Measurements from ENCODE around the gene LMOD1.

Gene LMOD1

GRCh38 chr1:201884425-201884824 lies 61.9 kb downstream of the LMOD1 start:
- ATAC-seq = no peak
- TF ChIP-seq ZC3H10 (CRISPR knock-in tag; IDR thresholded peaks at IDR 0.05) (0 out of 2 replicates have a peak, but pooled peaks have one; percentile 2), ESRRG (CRISPR knock-in tag; IDR thresholded peaks at IDR 0.05) (no peak)

DNA sequence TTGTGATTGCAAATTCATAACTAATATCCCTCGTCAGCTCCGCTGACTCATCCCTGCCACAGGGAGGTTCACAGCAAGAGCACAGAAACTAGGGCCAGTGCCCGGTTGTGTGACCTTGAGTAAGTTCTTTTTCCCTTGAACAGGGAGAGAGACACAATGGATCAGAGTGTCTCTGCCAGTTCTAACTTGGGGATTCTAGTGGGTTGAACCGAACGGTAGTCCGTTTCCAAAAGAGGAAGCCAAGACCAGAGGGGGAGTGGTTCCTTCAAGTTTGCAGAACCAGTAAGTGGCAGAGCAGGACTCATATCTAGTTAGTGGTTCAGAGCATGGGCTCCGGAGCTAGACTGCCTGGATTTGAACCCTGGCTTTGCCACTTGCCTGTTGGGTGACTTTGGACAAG lies 62.6 kb downstream of the LMOD1 start:
- peak; percentile 21 for ATAC-seq
- TF ChIP-seq CSDC2 (CRISPR knock-in tag; IDR thresholded peaks at IDR 0.05) = no peak
- TF ChIP-seq, protein P1, sequence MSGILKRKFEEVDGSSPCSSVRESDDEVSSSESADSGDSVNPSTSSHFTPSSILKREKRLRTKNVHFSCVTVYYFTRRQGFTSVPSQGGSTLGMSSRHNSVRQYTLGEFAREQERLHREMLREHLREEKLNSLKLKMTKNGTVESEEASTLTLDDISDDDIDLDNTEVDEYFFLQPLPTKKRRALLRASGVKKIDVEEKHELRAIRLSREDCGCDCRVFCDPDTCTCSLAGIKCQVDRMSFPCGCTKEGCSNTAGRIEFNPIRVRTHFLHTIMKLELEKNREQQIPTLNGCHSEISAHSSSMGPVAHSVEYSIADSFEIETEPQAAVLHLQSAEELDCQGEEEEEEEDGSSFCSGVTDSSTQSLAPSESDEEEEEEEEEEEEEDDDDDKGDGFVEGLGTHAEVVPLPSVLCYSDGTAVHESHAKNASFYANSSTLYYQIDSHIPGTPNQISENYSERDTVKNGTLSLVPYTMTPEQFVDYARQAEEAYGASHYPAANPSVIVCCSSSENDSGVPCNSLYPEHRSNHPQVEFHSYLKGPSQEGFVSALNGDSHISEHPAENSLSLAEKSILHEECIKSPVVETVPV (CRISPR knock-in tag; IDR thresholded peaks at IDR 0.05) = no peak
- TF ChIP-seq OSR1 (CRISPR knock-in tag; IDR thresholded peaks at IDR 0.05) = peak; percentile 63; the same call in 1 of the 2 replicates
- TF ChIP-seq, protein P2, sequence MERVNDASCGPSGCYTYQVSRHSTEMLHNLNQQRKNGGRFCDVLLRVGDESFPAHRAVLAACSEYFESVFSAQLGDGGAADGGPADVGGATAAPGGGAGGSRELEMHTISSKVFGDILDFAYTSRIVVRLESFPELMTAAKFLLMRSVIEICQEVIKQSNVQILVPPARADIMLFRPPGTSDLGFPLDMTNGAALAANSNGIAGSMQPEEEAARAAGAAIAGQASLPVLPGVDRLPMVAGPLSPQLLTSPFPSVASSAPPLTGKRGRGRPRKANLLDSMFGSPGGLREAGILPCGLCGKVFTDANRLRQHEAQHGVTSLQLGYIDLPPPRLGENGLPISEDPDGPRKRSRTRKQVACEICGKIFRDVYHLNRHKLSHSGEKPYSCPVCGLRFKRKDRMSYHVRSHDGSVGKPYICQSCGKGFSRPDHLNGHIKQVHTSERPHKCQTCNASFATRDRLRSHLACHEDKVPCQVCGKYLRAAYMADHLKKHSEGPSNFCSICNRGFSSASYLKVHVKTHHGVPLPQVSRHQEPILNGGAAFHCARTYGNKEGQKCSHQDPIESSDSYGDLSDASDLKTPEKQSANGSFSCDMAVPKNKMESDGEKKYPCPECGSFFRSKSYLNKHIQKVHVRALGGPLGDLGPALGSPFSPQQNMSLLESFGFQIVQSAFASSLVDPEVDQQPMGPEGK (CRISPR knock-in tag; IDR thresholded peaks at IDR 0.05; ENCODE audit: borderline replicate concordance) = no peak
- TF ChIP-seq ZC3H10 (CRISPR knock-in tag; IDR thresholded peaks at IDR 0.05) = 0 out of 2 replicates have a peak, but pooled peaks have one; percentile 50

- peak; percentile 1 for ATAC-seq
- TF ChIP-seq ZFP30 (CRISPR knock-in tag; IDR thresholded peaks at IDR 0.05) (no peak), GLIS3 (CRISPR knock-in tag; IDR thresholded peaks at IDR 0.05) (no peak), PPARA (CRISPR knock-in tag; IDR thresholded peaks at IDR 0.05; ENCODE audit: borderline replicate concordance) (no peak), TOX (CRISPR knock-in tag; IDR thresholded peaks at IDR 0.05; ENCODE audit: borderline replicate concordance) (no peak), ZC3H10 (CRISPR knock-in tag; IDR thresholded peaks at IDR 0.05) (no peak), CSDC2 (CRISPR knock-in tag; IDR thresholded peaks at IDR 0.05) (no peak), ZNF565 (CRISPR knock-in tag; conservative IDR thresholded peaks at IDR 0.05; ENCODE audit: low read depth) (no peak), ESRRG (CRISPR knock-in tag; IDR thresholded peaks at IDR 0.05) (no peak), ZFP3 (CRISPR knock-in tag; IDR thresholded peaks at IDR 0.05) (no peak), SNAI2 (CRISPR knock-in tag; IDR thresholded peaks at IDR 0.05) (no peak), ISL1 (CRISPR knock-in tag; IDR thresholded peaks at IDR 0.05) (no peak), ARNTL (CRISPR knock-in tag; IDR thresholded peaks at IDR 0.05; ENCODE audit: borderline replicate concordance, low read depth) (no peak)
- TF ChIP-seq, protein P1 (CRISPR knock-in tag; IDR thresholded peaks at IDR 0.05) = no peak
- TF ChIP-seq, protein P3, sequence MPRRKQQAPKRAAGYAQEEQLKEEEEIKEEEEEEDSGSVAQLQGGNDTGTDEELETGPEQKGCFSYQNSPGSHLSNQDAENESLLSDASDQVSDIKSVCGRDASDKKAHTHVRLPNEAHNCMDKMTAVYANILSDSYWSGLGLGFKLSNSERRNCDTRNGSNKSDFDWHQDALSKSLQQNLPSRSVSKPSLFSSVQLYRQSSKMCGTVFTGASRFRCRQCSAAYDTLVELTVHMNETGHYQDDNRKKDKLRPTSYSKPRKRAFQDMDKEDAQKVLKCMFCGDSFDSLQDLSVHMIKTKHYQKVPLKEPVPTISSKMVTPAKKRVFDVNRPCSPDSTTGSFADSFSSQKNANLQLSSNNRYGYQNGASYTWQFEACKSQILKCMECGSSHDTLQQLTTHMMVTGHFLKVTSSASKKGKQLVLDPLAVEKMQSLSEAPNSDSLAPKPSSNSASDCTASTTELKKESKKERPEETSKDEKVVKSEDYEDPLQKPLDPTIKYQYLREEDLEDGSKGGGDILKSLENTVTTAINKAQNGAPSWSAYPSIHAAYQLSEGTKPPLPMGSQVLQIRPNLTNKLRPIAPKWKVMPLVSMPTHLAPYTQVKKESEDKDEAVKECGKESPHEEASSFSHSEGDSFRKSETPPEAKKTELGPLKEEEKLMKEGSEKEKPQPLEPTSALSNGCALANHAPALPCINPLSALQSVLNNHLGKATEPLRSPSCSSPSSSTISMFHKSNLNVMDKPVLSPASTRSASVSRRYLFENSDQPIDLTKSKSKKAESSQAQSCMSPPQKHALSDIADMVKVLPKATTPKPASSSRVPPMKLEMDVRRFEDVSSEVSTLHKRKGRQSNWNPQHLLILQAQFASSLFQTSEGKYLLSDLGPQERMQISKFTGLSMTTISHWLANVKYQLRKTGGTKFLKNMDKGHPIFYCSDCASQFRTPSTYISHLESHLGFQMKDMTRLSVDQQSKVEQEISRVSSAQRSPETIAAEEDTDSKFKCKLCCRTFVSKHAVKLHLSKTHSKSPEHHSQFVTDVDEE (CRISPR knock-in tag; IDR thresholded peaks at IDR 0.05) = no peak
Observed at GRCh38 chr1:201883266-201883665, 63.1 kb downstream of the LMOD1 start.

DNA sequence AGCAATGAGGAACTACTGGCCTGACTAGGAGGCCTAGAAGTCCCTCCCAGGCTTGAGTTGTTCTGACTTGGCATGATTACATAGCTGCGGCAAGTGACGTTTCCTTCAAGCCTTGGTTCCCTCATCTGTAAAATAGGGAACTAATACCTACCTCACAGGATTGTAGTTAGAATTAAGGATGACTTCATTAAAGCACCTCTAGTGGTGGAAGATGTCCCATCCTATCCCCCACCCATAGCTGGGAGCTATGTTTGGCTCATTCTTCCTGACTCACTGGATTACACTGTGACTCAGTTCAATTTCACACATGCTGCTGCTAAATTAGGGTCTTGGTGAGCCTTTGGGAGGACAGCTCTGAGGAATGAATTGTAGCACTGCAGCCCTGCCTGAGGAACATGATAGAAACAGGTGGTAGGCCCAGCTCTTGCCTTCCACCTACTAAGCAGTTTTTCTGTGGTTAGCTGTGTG lies 63.6 kb downstream of the LMOD1 start:
- ATAC-seq = peak; percentile 38
- TF ChIP-seq, protein P3 (CRISPR knock-in tag; IDR thresholded peaks at IDR 0.05) = no peak
- TF ChIP-seq ZNF565 (CRISPR knock-in tag; conservative IDR thresholded peaks at IDR 0.05; ENCODE audit: low read depth) = no peak
- TF ChIP-seq, protein P2 (CRISPR knock-in tag; IDR thresholded peaks at IDR 0.05; ENCODE audit: borderline replicate concordance) = no peak
- no peak for TF ChIP-seq ESRRG (CRISPR knock-in tag; IDR thresholded peaks at IDR 0.05)
- no peak for TF ChIP-seq RARB (CRISPR knock-in tag; IDR thresholded peaks at IDR 0.05)
- TF ChIP-seq, protein P1 (CRISPR knock-in tag; IDR thresholded peaks at IDR 0.05) = no peak
- TF ChIP-seq ZFP30 (CRISPR knock-in tag; IDR thresholded peaks at IDR 0.05) = no peak
- TF ChIP-seq TOX (CRISPR knock-in tag; IDR thresholded peaks at IDR 0.05; ENCODE audit: borderline replicate concordance) = no peak
- no peak for TF ChIP-seq TCF4 (CRISPR knock-in tag; IDR thresholded peaks at IDR 0.05; ENCODE audit: borderline replicate concordance)
- no peak for TF ChIP-seq OSR1 (CRISPR knock-in tag; IDR thresholded peaks at IDR 0.05)
- no peak for TF ChIP-seq CSDC2 (CRISPR knock-in tag; IDR thresholded peaks at IDR 0.05)
- no peak for TF ChIP-seq ZFP3 (CRISPR knock-in tag; IDR thresholded peaks at IDR 0.05)
